Hematopoietic multipotent progenitor cell treated with erythropoietin and hydrocortisone succinate and interleukin-3 and kit ligand, for 4 days (in vitro differentiated cells): Measurements from ENCODE around the gene RPS18.

Experiments
- DNase-seq: peaks from one replicate; pipeline ENCODE4 v3.0.0-alpha.2; 2015

The RPS18 gene

GRCh38 chr6:33292996-33293682 lies 21.3 kb downstream of the RPS18 start:
- no peak for DNase-seq

- no peak for DNase-seq
Observed at GRCh38 chr6:33294086-33294823, 22.4 kb downstream of the RPS18 start.

- DNase-seq = no peak
Observed at GRCh38 chr6:33295621-33296369, 23.9 kb downstream of the RPS18 start.

GRCh38 chr6:33296797-33297405 lies 25.0 kb downstream of the RPS18 start:
- DNase-seq = no peak

GRCh38 chr6:33297406-33297955 lies 25.6 kb downstream of the RPS18 start:
- peak; percentile 56 for DNase-seq

GRCh38 chr6:33297956-33298772 lies 26.3 kb downstream of the RPS18 start:
- DNase-seq = peak; percentile 90

- peak; percentile 93 for DNase-seq
Observed at GRCh38 chr6:33298773-33299236, 26.9 kb downstream of the RPS18 start, which contains the start of gene RGL2. Gene RGL2, minus strand, starts transcription at chr6:33298942. Its CDS starts 332 bp downstream, at chr6:33298610.

GRCh38 chr6:33299237-33299944 lies 27.5 kb downstream of the RPS18 start:
- DNase-seq = peak; percentile 98

- no peak for DNase-seq
Observed at GRCh38 chr6:33301877-33302276, 30.0 kb downstream of the RPS18 start.

GRCh38 chr6:33304216-33304615 lies 32.3 kb downstream of the RPS18 start:
- DNase-seq = no peak

GRCh38 chr6:33305052-33305451 lies 33.2 kb downstream of the RPS18 start:
- no peak for DNase-seq

- no peak for DNase-seq
Observed at GRCh38 chr6:33306356-33306755, 34.5 kb downstream of the RPS18 start.

GRCh38 chr6:33312361-33313104 lies 40.7 kb downstream of the RPS18 start:
- DNase-seq = peak; percentile 89

- DNase-seq = peak; percentile 77
Observed at GRCh38 chr6:33313105-33313708, 41.3 kb downstream of the RPS18 start.

GRCh38 chr6:33313709-33314514 lies 42.0 kb downstream of the RPS18 start, which contains the start of gene TAPBP:
Gene TAPBP, minus strand, starts transcription at chr6:33314078. Its CDS starts 37 bp downstream, at chr6:33314041.
- DNase-seq = peak; percentile 79

- DNase-seq = peak; percentile 83
Observed at GRCh38 chr6:33314515-33314942, 42.7 kb downstream of the RPS18 start.

GRCh38 chr6:33314943-33315792 lies 43.3 kb downstream of the RPS18 start:
- DNase-seq = no peak
